Colonic mucosa (tissue), 4 donors: Measurements from ENCODE around the gene LHFPL5. TPM values are rescaled to one million over a fixed set of nuclear protein-coding genes. Genes with fewer than 3 reads are reported as not detected.
A peak's percentile ranks its signal among the peaks of the same experiment; 100 is the strongest.

Experiments
- DNase-seq: peaks from one replicate; pipeline ENCODE4 v3.0.0-alpha.2; 2020
- H3K27ac ChIP-seq: fragments of 200-600 bp; one replicate; pipeline ENCODE4 v1.8.0; 2021
- H3K27me3 ChIP-seq: fragments of 200-600 bp; one replicate; pipeline ENCODE4 v1.8.0; 2021
- H3K36me3 ChIP-seq: fragments of 200-600 bp; one replicate; pipeline ENCODE4 v1.8.0; 2021
- H3K4me1 ChIP-seq: fragments of 200-600 bp; one replicate; pipeline ENCODE4 v1.8.0; 2021; ENCODE audit warnings: mild to moderate bottlenecking
- H3K4me3 ChIP-seq: fragments of 200-600 bp; one replicate; pipeline ENCODE4 v1.8.0; 2021
- H3K9ac ChIP-seq, 2 donors: one replicate each; pipeline ENCODE4 v1.7.0; 2013; ENCODE audit warnings: control low read depth in 2 of 2, low read depth in 2 of 2, low read length in 2 of 2
- H3K9me3 ChIP-seq: fragments of 200-600 bp; one replicate; pipeline ENCODE4 v1.8.0; 2021
- intact Hi-C: fragments of 100-400 bp; cut with DNase I; formaldehyde crosslinking; loops from one replicate; pipeline ENCODE4 v1.14.1; 2022
- total RNA-seq, 2 donors: library from RNA; stranded (reverse); fragmentation: NEBNext Ultra II Directional in 1 of 2; extraction: Animal tissue kit (Norgen Biotek cat#: 25700) in 1 of 2; gene quantifications; one replicate each; pipeline ENCODE4 v1.2.1, GENCODE V29; 2021
- TF ChIP-seq, protein P1 (sequence below): fragments of 200-600 bp; IDR thresholded peaks from one replicate; pipeline ENCODE4 v1.8.0; 2022; ENCODE audit warnings: antibody characterized with exemption, mild to moderate bottlenecking
- donor health status: healthy.
- donor health status: DM: no; HTN: no; CAD: no.
- donor health status: DM: no; HTN: no; CAD: no.

The LHFPL5 gene
- not detected for total RNA-seq

DNA sequence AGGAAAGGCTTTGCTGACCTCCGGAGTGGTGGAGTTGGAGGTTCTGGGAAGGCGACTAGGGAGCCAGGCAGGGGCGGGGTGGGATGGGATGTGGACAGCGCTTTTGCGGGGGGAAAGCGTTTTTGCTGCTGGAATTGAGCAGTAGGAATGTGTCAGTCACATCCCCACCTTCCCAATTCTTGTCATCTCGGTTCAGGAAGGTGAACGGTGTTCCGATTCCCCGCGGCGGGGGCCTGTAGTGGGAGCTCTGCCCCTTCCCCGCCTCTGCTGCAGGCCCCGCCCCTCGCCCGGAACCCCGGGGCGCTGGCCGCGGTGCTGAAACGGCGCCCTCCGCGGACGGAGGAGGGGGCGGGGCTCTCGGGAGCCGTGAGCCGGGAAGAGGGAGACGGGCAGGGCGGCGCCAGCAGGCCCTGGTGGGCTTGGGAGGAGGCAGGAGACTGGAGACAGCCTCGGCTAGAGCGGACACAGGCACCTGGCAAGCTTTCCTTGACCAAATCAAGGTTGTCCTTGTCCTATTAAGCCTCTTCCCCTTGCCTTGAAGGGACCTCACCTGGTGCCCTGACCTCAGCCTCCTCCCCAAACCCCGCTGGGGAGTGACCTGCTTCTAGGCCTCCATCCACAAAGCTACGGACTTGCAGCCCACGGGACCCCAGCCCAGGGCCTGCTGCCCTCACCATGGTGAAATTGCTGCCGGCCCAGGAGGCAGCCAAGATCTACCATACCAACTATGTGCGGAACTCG is at the start of gene LHFPL5:
Gene LHFPL5, plus strand, starts transcription at position 357 of the 741 bp plus-strand sequence. Its CDS starts 319 bp downstream, at position 676.
- Histone ChIP-seq H3K4me1 (no peaks in the 10 kb centered on the region), H3K9ac (no peak within 1 kb of the TSS), H3K4me3 (no peak within 1 kb of the TSS), H3K27ac (no peak within 1 kb of the TSS), H3K9me3 (no peaks in the 10 kb centered on the region), H3K27me3 (no peaks in the 10 kb centered on the region), H3K36me3 (no peaks in the 10 kb centered on the region)
- intact Hi-C loops = no loop called here
- peak; percentile 32 for DNase-seq
- TF ChIP-seq, protein P1, sequence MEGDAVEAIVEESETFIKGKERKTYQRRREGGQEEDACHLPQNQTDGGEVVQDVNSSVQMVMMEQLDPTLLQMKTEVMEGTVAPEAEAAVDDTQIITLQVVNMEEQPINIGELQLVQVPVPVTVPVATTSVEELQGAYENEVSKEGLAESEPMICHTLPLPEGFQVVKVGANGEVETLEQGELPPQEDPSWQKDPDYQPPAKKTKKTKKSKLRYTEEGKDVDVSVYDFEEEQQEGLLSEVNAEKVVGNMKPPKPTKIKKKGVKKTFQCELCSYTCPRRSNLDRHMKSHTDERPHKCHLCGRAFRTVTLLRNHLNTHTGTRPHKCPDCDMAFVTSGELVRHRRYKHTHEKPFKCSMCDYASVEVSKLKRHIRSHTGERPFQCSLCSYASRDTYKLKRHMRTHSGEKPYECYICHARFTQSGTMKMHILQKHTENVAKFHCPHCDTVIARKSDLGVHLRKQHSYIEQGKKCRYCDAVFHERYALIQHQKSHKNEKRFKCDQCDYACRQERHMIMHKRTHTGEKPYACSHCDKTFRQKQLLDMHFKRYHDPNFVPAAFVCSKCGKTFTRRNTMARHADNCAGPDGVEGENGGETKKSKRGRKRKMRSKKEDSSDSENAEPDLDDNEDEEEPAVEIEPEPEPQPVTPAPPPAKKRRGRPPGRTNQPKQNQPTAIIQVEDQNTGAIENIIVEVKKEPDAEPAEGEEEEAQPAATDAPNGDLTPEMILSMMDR = no peak

DNA sequence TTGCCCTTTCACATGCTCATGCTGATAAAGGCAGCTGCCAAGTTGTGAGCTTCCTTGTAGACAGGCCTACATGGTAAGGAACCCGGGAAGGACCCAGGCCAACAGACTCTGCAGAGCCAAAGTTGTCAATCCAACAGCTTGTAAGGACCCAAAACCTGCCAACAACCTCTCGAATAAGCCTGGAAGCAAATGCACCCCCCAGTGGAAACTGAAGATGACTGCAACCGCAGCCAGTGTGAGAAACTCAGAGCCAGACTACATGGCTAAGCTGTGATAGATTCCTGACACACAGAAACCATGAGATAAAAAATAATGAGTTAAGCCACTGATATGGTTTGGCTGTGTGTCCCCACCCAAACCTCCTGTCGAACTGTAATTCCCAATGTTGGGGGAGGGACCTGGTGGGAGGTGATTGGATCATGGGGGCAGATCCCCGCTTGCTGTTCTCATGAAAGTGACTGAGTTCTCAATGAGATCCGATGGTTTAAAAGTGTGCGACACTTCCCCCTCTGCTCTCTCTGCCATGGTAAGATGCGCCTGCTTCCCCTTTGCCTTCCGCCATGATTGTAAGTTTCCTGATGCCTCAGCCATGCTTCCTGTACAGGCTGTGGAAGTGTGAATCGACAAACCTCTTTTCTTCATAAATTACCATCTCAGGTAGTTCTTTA is 47.6 kb upstream of the LHFPL5 start:
- H3K27ac ChIP-seq = no peak overlapping the region
- TF ChIP-seq, protein P1 = no peak
- H3K36me3 ChIP-seq = no peaks in the 10 kb centered on the region
- intact Hi-C loops = no loop called here
- H3K9ac ChIP-seq = no peak overlapping the region
- no peak for DNase-seq
- peaks cover 6% of the 10 kb centered on the region for H3K27me3 ChIP-seq
- H3K9me3 ChIP-seq = no peaks in the 10 kb centered on the region
- H3K4me1 ChIP-seq = no peaks in the 10 kb centered on the region
- H3K4me3 ChIP-seq = no peak overlapping the region

DNA sequence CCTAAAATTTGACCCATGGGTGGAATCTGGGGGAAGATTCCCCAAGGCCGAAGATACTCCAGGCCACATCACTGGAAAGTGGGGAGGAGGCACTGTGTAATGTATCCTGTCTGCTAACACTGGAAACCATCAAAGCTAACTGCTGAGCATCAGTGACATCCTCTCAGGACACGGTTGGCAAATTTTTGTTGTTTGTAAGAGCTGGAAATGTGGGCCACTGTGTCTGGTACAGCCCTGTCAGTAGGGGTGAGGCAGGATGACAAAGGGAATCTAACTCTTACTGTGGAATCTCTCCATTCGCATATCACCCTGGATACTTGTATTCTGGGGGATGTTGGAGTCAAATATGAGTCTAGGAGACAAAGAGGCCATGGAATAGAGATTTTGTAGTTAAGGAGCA is 45.7 kb upstream of the LHFPL5 start:
- Histone ChIP-seq H3K4me1 (no peaks in the 10 kb centered on the region), H3K9me3 (no peaks in the 10 kb centered on the region), H3K27ac (no peak overlapping the region), H3K4me3 (no peak overlapping the region), H3K27me3 (peaks cover 14% of the 10 kb centered on the region), H3K36me3 (no peaks in the 10 kb centered on the region), H3K9ac (no peak overlapping the region)
- TF ChIP-seq, protein P1 = no peak
- intact Hi-C loops = no loop called here
- DNase-seq = no peak

DNA sequence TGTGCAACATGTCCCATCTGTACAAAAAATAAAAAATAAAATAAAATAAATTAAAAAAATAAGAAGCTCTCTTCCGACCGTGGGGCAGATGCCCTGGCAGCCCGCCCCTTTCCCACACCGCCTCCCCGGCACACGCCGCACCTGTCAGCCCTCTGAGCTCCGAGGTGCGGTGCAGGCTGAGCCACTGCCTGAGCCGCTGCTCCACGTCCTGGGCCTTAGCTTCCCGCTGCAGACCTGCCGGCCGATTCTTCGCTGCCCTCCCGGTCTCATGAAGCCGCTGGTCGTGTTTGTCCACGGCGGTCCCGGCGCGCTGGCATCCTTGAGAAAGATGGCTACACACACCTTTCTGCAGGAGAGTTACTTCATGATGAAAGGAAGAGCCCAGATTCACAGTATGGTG is 39.4 kb upstream of the LHFPL5 start:
- H3K4me3 ChIP-seq = no peak overlapping the region
- H3K9me3 ChIP-seq = no peaks in the 10 kb centered on the region
- no peaks in the 10 kb centered on the region for H3K36me3 ChIP-seq
- no peak overlapping the region for H3K27ac ChIP-seq
- no peak for DNase-seq
- no peaks in the 10 kb centered on the region for H3K4me1 ChIP-seq
- peaks cover 13% of the 10 kb centered on the region for H3K27me3 ChIP-seq
- TF ChIP-seq, protein P1 = no peak
- intact Hi-C loops = no loop called here
- no peak overlapping the region for H3K9ac ChIP-seq

DNA sequence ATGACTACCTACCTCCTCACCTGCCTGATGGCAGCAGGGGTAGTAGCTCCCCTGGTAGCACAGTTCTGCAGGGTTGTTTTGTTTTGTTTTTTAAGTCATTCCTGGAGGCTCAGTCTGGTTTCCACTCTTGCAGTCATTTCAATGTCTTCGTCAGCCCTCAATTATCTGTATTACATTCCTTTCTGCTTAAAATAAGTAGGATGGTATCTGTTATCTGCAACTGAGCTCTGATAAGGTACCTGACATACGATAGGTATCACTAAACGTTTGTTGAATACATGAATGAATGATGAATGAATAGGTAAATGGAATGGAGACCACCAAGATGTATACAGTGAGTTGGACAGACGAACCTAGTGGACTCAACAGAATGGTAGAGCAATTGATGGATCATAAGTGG is 35.9 kb upstream of the LHFPL5 start:
- DNase-seq = no peak
- Histone ChIP-seq H3K27ac (no peak overlapping the region), H3K9me3 (no peaks in the 10 kb centered on the region), H3K36me3 (no peaks in the 10 kb centered on the region), H3K4me1 (no peaks in the 10 kb centered on the region), H3K27me3 (no peaks in the 10 kb centered on the region), H3K9ac (no peak overlapping the region), H3K4me3 (no peak overlapping the region)
- TF ChIP-seq, protein P1 = no peak
- intact Hi-C loops = no loop called here
